ENCODE results near the gene CLCNKA.
"Not testable (repeated sequence)": the region's sequence is repeated elsewhere in the genome, so short reads cannot be mapped to it uniquely, and the experiment has no call there.

Gene CLCNKA

DNA sequence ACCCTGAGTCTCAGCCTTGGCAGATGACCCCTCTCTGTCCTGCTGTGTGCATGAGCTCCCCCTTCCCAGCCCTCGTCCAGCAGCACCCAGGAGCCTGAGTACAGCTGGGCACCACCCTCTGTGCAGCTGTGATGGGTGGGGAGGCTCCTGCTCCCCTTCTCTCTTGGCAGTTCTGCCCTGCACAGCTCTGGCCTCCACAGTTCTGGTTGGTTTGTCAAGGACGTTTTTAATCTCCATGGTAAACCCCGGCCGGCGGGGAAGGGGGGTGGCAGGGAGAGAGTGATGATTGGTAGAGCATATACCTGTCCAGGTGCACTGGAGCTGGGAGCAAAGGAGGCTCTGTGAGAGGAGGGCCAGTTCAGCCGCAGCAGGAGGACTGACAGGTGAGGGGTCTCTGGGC lies at the start of gene CLCNKA:
TSS of gene CLCNKA (plus strand) at position 356 of the 400 bp plus-strand sequence. CDS start 584 bp downstream, outside the sequence.
- no peak for DNase-seq

DNA sequence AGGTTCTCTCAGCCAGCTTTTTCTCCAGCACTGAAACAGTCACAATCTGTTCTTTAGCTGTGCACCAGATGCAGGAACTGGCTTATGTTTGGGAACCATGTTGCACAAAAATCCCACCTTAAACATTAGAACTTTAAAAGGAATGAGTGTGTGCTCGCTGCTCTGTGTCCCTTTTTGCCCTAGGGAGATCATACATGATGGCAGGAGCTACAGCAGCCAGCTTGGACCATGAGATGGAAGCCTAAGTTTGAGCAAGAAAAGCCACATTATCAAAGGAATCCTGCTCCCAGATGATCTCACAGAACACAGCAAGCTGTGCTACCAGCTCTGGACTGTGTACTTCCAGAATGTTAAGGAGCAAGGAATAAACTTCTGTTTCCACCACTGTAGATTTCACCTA lies 49.4 kb upstream of the CLCNKA start:
- DNase-seq: no peak

DNA sequence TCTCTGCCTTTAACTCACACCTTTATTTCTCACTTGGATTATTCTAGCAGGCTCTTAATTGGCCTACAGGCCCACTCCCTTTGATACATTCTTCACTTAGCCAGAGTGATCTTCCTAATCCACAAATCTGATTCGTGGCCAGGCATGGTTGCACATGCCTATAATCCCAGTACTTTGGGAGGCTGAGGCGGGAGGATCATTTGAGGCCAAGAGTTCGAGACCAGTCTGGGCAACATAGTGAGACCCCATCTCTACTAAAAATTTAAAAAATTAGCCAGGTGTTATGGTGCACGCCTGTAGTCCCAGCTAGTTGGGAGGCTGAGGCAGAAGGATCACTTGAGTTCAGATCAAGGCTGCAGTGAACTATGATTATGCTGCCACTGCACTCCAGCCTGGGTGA lies 48.1 kb upstream of the CLCNKA start:
- no peak for DNase-seq

DNA sequence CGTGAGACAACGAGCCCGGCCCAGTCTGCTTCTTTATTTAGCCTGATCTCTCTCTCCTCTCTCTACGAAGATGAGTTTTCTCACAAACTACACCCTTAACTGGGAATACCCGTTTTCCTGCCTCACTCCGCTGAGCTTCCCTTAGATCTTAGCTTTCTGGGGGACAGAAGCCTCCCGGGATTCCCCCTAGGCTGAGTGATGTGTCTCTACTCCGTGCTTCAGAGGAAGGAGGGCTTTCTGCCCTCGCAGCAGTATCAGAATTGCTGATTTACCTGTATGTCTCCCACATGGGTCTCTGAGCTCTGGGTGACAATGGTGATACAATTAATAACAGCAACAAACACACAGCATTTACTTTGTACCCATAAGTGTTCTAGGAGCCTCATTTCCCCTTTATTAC lies 47.0 kb upstream of the CLCNKA start:
- no peak for DNase-seq

DNA sequence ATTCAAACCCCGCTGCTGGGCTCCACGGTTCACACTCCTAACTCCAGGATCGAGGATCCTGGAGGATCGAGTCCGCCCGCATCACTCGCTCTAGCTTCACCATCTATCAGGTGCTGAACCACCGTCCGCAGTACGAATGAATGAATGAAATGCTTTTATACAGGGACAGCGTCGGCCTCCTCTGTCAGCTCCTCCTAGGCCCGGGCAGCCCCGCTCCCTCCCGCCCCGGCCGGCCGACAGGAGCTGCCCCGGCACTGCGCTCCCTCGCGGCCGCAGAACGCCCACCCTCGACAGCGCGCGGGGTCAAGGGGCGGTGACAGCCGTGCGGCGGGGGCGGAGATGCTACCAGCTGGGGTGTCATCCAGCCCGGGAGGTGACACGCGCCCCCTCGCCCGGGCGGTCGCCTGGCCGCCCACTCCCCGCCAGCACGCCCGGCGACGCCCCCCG lies 46.5 kb upstream of the CLCNKA start:
- no peak for DNase-seq

DNA sequence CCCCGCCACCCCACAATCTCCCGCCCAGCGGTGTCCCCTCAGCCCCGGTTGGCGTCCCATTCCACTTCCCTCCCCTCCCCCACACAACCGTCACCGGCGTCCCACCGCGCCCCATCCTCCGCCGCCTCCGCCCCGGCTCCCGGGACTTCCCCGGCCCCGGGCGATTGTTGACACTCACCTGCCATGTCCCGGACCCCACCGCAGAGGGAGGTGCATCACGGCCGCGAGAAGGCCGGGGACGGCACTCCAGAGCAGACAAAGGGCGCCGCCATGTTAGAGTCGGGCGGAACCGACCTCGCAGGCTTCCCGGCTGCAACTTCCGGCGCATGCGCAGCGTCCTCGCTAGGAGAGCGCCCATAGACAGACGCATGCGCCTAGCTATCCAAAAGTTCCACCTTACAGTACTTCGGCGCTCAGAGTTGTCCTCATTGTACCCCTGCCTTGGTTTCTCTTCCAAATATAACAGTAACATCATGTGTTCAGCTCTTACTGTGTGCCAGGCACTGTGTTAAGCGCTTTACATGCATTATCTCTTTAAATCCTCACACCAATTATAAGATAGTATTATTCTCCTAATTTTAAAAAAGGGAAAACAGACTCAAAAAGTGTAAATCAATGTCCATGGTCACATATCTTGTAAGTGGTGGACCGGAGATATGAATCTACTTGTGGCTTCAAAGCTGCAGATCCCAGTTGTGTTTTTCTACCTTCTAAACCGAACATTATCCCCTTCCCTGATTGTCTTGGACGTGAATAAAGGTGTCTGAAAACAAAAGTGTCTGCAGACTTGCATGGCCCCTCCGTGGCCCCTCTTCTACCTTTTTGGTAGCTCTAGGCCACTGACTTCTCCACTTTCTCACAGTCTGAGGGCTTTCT lies 45.8 kb upstream of the CLCNKA start, which contains the start of gene ZBTB17:
TSS of gene ZBTB17 (minus strand) at position 297 of the 876 bp plus-strand sequence. CDS start 27,606 bp downstream, outside the sequence.
- peak; percentile 92 for DNase-seq

DNA sequence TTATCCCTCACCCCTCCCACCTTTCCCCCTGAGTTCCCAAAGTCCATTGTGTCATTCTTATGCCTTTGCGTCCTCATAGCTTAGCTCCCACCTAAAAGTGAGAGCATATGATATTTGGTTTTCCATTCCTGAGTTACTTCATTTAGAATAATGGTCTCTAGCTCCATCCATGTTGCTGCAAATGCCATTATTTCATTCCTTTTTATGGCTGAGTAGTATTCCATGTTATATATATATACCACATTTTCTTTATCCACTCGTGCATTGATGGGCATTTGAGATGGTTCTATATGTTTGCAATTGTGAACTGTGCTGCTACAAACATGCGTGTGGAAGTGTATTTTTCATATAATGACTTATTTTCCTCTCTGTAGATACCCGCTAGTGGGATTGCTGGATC lies 43.9 kb upstream of the CLCNKA start:
- not testable (repeated sequence) for DNase-seq

DNA sequence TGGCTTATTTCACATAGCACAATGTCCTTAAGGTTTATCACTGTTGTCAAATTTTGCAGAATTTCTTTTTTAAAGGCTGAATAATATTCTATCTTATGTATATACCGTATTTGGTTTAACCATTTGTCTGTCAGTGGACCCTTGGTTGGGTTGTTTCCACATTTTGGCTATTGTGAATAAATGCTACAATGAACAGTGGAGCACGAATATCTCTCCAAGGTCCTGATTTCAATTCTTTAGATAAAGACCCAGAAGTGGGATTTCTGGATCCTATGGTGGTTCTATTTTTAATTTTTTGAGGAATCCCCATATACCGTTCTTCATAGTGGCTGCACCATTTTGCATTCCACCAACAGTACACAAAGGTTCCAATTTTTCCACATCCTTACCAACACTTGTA lies 40.2 kb upstream of the CLCNKA start:
- no peak for DNase-seq

DNA sequence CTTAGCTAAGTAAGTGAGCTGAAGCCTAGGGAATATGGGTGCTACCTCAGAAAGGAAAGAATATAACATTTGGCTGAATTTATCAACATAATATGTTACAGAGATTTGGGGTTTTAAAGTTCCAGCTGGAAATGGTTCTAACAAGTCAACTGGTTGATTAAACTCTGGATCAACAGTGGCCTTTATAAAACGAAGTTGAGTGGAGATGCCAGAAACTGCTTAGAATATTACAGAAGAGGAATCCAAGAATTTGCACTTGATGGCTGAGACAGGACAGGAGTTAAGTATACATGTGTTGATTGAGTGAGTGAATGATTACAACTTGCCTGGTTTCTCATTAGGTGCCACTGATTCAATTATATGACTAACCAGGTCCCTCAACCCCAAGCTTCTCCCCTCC lies 38.6 kb upstream of the CLCNKA start:
- no peak for DNase-seq

DNA sequence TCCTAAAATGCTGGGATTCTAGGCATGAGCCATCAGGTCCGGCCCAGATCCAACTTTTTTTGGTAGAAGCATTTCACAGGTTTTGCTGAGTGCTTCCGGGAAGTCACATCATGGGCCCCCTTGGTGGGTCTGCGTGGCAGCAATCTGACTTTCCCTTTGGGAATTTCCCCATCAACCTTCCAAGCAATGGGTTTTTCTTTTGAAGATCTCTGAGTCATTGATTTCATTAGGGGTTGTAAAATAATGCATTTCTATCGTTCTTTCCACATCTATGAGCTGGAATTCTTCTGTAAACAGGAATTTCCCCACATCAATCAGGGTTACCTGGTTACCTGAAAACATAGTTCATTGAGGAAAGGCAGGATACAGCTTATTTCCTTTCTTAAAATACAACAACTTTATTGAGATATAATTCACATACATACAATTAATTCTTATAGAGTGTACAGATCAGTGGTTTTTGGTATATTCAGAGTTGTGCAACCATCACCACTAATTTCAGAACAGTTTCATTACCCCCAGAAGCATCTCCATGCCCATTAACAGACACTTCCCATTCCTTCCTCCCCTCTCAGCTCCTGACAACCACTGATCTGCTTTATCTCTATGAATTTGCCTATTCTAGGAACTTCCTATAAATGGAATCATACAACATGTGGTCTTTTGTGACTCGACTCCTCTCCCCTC lies 36.1 kb upstream of the CLCNKA start:
- DNase-seq: no peak

DNA sequence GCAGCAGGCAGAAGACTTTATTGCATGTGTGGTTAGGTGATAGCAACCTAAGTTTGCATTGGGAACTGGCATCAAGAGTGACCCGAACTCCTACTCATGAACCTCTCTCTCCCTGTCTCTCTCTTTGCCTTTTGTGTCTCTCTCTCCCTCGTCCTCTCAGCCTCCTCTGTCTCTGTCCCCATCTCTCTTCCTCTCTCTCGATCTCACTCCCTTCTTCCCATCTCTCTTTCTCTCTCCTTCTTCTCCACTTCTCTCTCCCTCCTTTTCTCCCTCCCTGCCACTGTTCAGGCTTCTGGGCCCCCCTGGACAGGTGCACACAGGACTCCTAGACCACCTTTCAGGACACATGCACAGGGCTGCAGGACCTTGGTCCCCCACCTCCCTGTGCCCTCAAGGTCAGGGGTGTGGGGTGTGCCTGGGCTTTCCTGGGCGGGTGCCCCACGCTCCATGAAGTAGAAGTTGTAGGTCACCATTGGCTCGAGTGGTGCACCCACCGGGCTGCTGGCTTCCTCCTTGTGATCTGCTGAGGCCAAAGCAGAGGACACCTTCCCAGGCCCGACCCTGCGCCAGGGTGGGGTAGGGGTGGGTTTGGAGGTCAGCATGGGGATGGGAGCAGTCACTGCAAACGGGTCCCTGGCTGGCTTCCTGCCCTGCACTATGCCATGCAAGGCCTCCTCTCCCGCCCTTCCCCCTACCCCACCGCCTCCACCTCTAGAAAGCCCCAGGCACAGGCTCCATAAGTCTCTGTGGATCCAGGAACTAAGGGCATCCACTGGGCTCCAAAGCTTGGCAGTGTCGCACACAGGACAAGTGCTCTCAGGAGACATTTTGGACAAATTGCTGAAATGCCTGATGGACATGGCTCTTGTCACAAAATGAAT lies 32.7 kb upstream of the CLCNKA start:
- DNase-seq: no peak

DNA sequence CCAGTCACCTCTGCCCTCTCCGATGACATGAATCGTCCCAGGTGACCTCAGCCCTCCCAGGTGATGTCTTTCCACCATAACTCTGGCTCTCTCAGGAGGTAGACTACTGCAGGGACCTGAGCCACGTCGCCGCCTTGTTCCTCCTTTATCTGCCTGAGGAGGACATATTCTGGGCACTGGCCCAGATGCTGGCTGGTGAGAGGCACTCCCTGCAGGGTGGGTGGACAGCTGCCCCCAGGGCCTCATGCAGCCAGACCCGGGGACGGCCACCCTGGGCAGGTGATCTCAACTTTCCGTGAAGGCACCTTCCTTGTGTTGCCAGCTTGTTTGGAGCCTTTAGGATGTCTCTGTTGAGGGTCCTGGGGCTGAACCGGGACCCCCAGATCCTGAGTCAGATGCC lies 32.1 kb upstream of the CLCNKA start:
- DNase-seq: no peak

DNA sequence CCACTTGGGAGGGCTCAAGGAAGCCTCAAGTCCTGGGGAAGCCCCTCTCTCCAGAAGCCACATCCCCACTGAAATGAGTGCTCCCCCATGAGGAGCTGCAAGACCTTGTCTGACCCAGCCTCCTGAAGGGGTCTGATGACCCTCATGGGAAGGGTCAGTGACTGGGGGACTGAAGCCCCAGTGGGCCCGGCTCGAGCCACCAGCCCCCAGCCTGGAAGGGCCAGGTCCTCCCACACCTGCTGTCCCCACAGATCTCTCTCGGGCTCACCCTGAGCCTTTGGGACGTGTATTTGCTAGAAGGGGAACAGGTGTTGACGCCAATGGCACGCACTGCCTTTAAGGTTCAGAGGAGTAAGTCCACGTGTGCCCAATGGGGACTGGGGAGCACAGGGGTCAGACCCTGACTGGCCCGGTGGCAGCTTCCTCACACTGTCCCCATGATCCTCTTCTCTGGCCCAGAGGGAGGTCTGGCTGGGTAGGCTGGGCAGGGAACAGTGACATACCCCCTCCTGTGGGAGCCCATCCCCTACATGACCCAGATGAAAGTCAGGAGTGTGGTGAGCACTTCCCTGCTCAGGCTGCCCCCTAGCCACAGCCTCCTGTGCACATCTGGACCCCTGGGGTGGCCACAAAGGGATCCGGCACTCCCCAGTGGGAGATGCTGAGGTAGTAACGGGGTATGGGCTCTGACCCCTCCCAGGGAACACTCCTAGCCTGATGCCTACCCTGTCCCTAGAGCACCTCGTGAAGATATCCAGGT lies 30.2 kb upstream of the CLCNKA start:
- no peak for DNase-seq

DNA sequence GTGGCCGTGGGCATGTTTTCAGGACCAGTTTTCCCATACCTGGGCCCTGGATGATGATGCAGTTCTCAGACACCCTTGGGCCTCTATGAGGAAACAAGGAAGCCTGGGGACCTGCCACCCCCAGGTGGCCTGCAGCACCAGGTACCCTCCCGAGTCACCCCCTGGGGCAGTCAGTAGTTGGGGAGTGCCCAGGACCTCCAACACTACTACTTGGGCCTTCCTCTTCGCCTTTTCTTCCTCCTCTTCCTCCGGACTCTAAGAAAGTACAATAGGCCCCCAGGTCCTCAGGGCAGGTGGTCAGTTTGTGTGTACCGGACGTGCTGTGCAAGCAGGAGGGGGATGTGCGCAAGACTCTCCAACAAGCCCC lies 29.7 kb upstream of the CLCNKA start:
- DNase-seq: no peak

DNA sequence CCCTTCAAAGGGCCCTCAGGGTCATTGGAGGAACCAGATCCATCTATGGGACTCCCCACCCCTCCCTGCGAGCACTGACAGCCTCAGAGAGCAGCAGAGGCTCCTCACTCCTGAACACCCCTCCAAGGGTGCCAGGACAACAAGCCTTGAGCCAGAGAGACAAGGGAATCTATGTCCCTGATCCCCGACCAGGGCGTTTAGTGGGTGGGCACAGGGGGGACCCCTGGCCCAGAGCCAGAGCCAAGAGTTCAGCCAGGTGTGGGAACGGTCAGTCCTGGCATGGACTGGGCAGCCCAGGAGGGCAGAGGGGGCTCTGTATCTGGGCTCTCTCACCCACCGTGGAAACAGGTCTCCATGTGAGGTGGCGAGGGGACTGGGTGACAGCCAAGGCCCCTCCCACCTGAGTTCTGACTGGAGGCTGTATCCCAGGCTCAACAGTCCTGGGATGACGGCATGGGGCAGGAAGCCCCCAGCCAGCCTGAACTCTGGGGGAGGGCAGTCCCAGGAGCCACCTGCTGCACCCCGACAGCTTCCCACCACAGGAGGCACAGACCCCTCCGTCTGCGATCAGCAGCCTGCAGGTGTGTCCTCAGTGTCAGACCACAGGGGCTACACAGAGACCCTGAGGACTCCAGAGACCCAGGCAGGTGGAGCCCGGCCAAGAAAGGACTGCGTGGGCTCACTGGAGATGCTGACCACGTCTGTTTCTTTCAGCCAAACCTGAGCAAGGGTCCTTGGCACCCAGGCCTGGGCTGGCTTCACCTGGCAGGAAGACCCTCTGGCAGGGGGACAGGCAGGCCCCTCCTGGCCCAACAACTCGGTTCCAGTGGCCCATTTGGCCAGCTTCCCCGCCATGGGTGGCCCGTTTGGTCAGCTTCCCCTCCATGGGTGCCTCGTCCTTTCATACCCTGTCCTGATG lies 29.0 kb upstream of the CLCNKA start:
- DNase-seq: no peak

DNA sequence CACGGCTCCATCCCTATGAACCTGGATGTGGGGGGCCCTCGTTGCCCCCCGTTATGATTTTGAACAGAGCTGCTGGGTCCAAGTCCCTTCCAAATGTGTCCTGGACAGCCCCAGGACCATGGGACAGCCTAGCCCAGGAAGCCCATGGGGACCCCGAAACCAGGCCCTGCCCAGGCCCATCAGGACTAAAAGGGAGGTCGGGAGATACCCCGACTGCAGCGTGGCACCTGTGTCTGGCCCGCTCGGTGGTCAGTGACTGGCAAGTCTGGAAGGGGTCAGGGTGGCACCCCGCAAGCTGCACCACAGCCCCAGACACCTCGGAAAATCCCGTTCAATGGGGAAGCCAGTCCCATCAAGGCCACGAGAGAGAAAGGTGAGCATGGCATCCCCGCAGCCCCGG lies 28.2 kb upstream of the CLCNKA start:
- DNase-seq: no peak

DNA sequence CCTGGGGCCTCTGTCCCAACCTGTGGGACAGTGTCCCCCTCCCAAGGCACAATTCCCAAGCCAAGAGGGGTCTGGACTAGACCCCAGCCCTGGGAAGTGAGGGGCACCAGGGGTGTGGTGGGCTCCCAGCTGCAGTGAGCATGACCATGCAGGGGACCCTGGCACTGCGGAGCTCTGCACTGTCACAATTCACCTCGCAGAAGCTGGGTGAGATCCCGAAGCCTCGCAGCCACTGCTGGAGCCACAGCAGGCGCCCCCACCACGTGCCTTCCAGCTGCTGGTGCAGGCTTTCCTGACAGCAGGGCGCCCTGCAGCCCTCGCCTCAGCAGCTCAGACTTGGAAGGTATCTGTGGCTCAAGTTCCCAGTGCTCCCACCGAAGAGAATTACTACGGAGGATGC lies 27.8 kb upstream of the CLCNKA start:
- DNase-seq: no peak

DNA sequence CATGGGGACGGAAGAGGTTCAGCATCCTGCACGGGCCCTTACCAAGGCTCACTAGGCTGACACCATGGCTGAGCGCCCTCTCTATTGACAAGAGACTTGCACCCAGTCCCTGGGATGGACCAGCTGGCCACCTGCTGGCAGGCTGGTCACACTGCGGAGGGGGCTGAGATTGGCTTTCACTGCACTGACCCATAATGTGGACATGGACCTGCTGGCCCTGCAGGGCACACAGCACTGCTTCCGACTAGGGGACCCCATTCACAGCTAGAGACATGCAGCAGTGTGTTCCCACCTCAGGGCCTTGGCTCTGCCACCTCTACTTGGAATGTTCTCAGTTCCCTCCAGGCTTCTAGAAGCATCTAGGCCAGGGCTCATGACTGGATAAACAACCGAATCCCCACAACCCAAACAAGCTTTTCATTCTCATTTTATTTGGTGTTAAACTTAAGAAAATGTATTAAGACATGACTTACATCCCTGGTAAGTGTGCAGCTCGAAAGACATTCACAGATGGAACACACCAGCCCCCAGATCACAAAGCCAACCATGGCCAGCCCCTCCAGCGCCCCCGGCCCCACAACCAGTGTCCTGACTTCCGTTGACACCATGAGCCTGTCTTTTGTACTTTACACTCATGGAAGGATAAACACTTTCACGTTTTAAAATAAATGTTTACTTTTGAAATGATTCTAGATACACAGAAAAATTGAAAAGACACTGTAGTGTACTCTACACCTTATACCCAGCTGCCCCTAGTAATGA lies 27.1 kb upstream of the CLCNKA start:
- DNase-seq: peak; percentile 25

DNA sequence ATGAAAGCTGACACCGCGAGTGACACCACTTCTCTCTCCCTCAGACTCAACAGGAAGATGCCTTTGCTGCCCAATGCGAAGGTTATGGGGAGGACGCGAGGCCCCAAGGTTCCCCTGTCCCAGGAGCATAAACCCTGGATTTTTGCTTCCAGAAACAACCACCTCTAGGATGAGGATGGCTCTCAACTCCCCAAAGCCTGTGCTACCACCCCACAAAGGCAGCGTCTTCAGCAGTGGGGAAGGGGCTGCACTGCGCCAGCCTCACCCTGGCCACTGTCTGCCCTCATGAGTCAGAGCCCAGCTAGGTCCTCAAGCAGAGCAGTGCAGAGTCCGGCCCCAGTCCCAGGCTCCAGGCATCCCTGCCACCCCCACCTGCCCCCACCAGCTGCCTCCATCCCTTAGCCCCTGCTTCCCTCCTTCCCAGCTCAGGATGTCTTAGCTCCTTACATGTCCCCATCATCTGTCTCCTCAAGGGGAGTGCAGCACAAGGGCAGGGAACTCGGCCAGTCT lies 24.7 kb upstream of the CLCNKA start:
- no peak for DNase-seq

DNA sequence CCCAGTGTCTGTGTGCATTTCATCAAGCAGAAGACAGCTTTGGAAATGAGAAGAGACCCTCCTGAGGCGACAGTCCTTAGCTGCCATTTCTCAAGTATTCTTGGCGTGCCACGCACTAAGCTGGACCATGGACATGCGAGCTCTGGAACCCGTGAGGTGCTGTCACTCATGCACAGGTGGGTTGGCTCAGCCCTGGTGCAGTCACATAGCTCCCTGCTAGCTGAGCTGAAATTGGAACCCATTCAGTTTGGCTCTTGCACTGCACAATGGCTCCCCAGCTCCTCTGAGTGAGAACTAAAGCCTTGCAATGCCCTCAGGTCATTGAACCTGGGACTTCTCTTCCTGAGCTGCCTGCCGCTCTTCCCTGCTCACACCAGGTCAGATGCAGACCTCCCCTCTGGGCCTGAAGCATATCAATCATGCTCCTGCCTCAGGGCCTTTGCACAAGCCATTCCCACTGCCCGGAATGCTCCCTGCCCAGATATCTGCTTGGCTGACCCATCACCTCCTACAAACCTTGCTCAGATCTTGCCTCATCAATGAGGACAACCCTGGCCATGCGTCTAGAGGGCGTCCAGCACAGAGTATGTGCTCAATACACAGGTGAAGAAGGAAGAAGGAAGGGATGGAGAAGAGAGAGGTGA lies 24.1 kb upstream of the CLCNKA start:
- no peak for DNase-seq
